ENCODE data around the gene MED15. TPM values are rescaled to one million over a fixed set of nuclear protein-coding genes. Genes with fewer than 3 reads are reported as not detected.

The MED15 gene
- total RNA-seq, 1 donor: 36.9 TPM

- peaks cover 86% of the 10 kb centered on the region for H3K36me3 ChIP-seq (ENCODE audit: insufficient read depth, low read length)
Measured at GRCh38 chr22:20577045-20577444, 69.6 kb downstream of the MED15 start.

GRCh38 chr22:20577549-20577975 lies 70.2 kb downstream of the MED15 start:
- H3K4me1 ChIP-seq (ENCODE audit: insufficient read depth, low read length): no peaks in the 10 kb centered on the region
- no peaks in the 10 kb centered on the region for H3K9me3 ChIP-seq (ENCODE audit: low read depth, low read length)
- H3K27ac ChIP-seq (ENCODE audit: low read depth, low read length): no peak overlapping the region
- H3K4me2 ChIP-seq (ENCODE audit: insufficient read depth, low read length): no peak overlapping the region
- no peak overlapping the region for H3K4me3 ChIP-seq (ENCODE audit: insufficient read depth, low read length)
- no peak overlapping the region for H2AFZ ChIP-seq (ENCODE audit: low read length)
- peaks cover 45% of the 10 kb centered on the region for H4K20me1 ChIP-seq (ENCODE audit: insufficient read depth, low read length)
- no peak for TF ChIP-seq CTCF (IDR thresholded peaks at IDR 0.05; ENCODE audit: extremely low read depth, low read depth, low read length)
- no peaks in the 10 kb centered on the region for H3K27me3 ChIP-seq (ENCODE audit: insufficient read depth, low read length)
- H3K36me3 ChIP-seq (ENCODE audit: insufficient read depth, low read length): peaks cover 81% of the 10 kb centered on the region
- H3K79me2 ChIP-seq (ENCODE audit: insufficient read depth, low read length): peaks cover 87% of the 10 kb centered on the region
- peak; percentile 78 for DNase-seq (ENCODE audit: insufficient read length, low spot score, missing footprints)

More at GRCh38 chr22:20577045-20577444, 69.6 kb downstream of the MED15 start:
- Histone ChIP-seq H3K4me2 (ENCODE audit: insufficient read depth, low read length) (no peak overlapping the region), H3K4me1 (ENCODE audit: insufficient read depth, low read length) (no peaks in the 10 kb centered on the region), H3K4me3 (ENCODE audit: insufficient read depth, low read length) (no peak overlapping the region), H3K27me3 (ENCODE audit: insufficient read depth, low read length) (no peaks in the 10 kb centered on the region), H3K9me3 (ENCODE audit: low read depth, low read length) (no peaks in the 10 kb centered on the region), H3K27ac (ENCODE audit: low read depth, low read length) (no peak overlapping the region), H4K20me1 (ENCODE audit: insufficient read depth, low read length) (peaks cover 47% of the 10 kb centered on the region), H2AFZ (ENCODE audit: low read length) (no peak overlapping the region), H3K79me2 (ENCODE audit: insufficient read depth, low read length) (peaks cover 89% of the 10 kb centered on the region)
- TF ChIP-seq CTCF (IDR thresholded peaks at IDR 0.05; ENCODE audit: extremely low read depth, low read depth, low read length): no peak
- peak; percentile 65 for DNase-seq (ENCODE audit: insufficient read length, low spot score, missing footprints)

- Histone ChIP-seq H3K27me3 (ENCODE audit: insufficient read depth, low read length) (no peaks in the 10 kb centered on the region), H4K20me1 (ENCODE audit: insufficient read depth, low read length) (peaks cover 45% of the 10 kb centered on the region), H3K27ac (ENCODE audit: low read depth, low read length) (no peak overlapping the region), H3K4me3 (ENCODE audit: insufficient read depth, low read length) (no peak overlapping the region), H2AFZ (ENCODE audit: low read length) (no peak overlapping the region), H3K9me3 (ENCODE audit: low read depth, low read length) (no peaks in the 10 kb centered on the region), H3K4me1 (ENCODE audit: insufficient read depth, low read length) (no peaks in the 10 kb centered on the region), H3K4me2 (ENCODE audit: insufficient read depth, low read length) (no peak overlapping the region), H3K36me3 (ENCODE audit: insufficient read depth, low read length) (peaks cover 81% of the 10 kb centered on the region), H3K79me2 (ENCODE audit: insufficient read depth, low read length) (peaks cover 89% of the 10 kb centered on the region)
- TF ChIP-seq CTCF (IDR thresholded peaks at IDR 0.05; ENCODE audit: extremely low read depth, low read depth, low read length): no peak
- DNase-seq (ENCODE audit: insufficient read length, low spot score, missing footprints): peak; percentile 41
Measured at GRCh38 chr22:20578192-20578591, 70.8 kb downstream of the MED15 start.

DNA sequence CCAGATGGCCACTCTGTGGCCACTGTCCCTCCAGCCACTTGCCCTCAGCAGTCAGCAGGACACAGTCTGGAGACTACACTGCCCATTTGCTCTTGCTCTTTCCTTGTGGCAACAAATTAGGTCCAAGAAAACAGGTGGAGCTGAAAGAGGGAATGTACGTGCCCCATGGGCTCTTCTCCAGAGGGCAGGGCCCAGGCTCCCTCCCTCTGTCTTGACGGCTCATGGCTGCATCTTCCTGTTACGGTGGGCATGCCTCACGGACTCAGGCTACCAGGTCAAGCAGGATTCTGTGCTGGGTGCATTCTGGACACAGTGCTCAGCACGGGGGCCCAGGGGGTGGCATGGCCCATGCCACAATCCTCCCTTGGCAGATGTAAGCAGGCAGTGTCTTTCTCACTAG lies 71.3 kb downstream of the MED15 start:
- no peak overlapping the region for H3K4me2 ChIP-seq (ENCODE audit: insufficient read depth, low read length)
- no peaks in the 10 kb centered on the region for H3K9me3 ChIP-seq (ENCODE audit: low read depth, low read length)
- H4K20me1 ChIP-seq (ENCODE audit: insufficient read depth, low read length): peaks cover 50% of the 10 kb centered on the region
- no peak overlapping the region for H2AFZ ChIP-seq (ENCODE audit: low read length)
- H3K79me2 ChIP-seq (ENCODE audit: insufficient read depth, low read length): peaks cover 87% of the 10 kb centered on the region
- TF ChIP-seq CTCF (IDR thresholded peaks at IDR 0.05; ENCODE audit: extremely low read depth, low read depth, low read length): no peak
- DNase-seq (ENCODE audit: insufficient read length, low spot score, missing footprints): peak; percentile 17
- no peaks in the 10 kb centered on the region for H3K4me1 ChIP-seq (ENCODE audit: insufficient read depth, low read length)
- H3K36me3 ChIP-seq (ENCODE audit: insufficient read depth, low read length): peaks cover 81% of the 10 kb centered on the region
- no peak overlapping the region for H3K27ac ChIP-seq (ENCODE audit: low read depth, low read length)
- no peak overlapping the region for H3K4me3 ChIP-seq (ENCODE audit: insufficient read depth, low read length)
- no peaks in the 10 kb centered on the region for H3K27me3 ChIP-seq (ENCODE audit: insufficient read depth, low read length)

All from osteoblast (primary cell).